ENCODE results near the gene GRB10. TPM values are rescaled to one million over a fixed set of nuclear protein-coding genes. Genes with fewer than 3 reads are reported as not detected.

Gene GRB10
- total RNA-seq, 3 donors from 2014 or later = 56.8 to 71.1 (median 61.2) TPM

- Histone ChIP-seq H3K4me1 (no peaks in the 10 kb centered on the region), H3K27me3 (no peaks in the 10 kb centered on the region), H3K4me3 (no peak overlapping the region), H3K36me3 (no peaks in the 10 kb centered on the region), H3K9me3 (no peaks in the 10 kb centered on the region), H3K27ac (no peak overlapping the region)
- no peak for TF ChIP-seq POLR2A (IDR thresholded peaks at IDR 0.05)
- no peak for TF ChIP-seq CTCF (IDR thresholded peaks at IDR 0.05)
- no peak for TF ChIP-seq POLR2AphosphoS5 (IDR thresholded peaks at IDR 0.05)
- intact Hi-C loops (cut with DNase I; ENCODE audit: low total_unique reads) = no loop called here
- no peak for DNase-seq (ENCODE audit: low spot score in 2 of 2)
Observed at GRCh38 chr7:50591480-50592438, 190.9 kb downstream of the GRB10 start.

- intact Hi-C loops (cut with DNase I; ENCODE audit: low total_unique reads) = no loop called here
- H3K27me3 ChIP-seq = no peaks in the 10 kb centered on the region
- H3K36me3 ChIP-seq = no peaks in the 10 kb centered on the region
- H3K4me1 ChIP-seq = no peaks in the 10 kb centered on the region
- no peak for DNase-seq (ENCODE audit: low spot score in 2 of 2)
- no peak overlapping the region for H3K27ac ChIP-seq
- no peaks in the 10 kb centered on the region for H3K9me3 ChIP-seq
- TF ChIP-seq POLR2AphosphoS5 (IDR thresholded peaks at IDR 0.05) = no peak
- H3K4me3 ChIP-seq = no peak overlapping the region
Observed at GRCh38 chr7:50591098-50591479, 191.6 kb downstream of the GRB10 start.

GRCh38 chr7:50590535-50590934, 192.2 kb downstream of the GRB10 start:
- no peak for DNase-seq (ENCODE audit: low spot score in 2 of 2)
- intact Hi-C loops (cut with DNase I; ENCODE audit: low total_unique reads) = no loop called here
- Histone ChIP-seq H3K4me3 (no peak overlapping the region), H3K9me3 (no peaks in the 10 kb centered on the region), H3K27me3 (no peaks in the 10 kb centered on the region), H3K36me3 (no peaks in the 10 kb centered on the region), H3K4me1 (no peaks in the 10 kb centered on the region), H3K27ac (no peak overlapping the region)
- TF ChIP-seq CTCF (IDR thresholded peaks at IDR 0.05) (no peak), POLR2A (IDR thresholded peaks at IDR 0.05) (no peak), POLR2AphosphoS5 (IDR thresholded peaks at IDR 0.05) (no peak)

GRCh38 chr7:50589364-50589763, 193.3 kb downstream of the GRB10 start:
- Histone ChIP-seq H3K27ac (no peak overlapping the region), H3K4me1 (no peaks in the 10 kb centered on the region), H3K9me3 (no peaks in the 10 kb centered on the region), H3K36me3 (no peaks in the 10 kb centered on the region), H3K27me3 (no peaks in the 10 kb centered on the region), H3K4me3 (no peak overlapping the region)
- intact Hi-C loops (cut with DNase I; ENCODE audit: low total_unique reads) = no loop called here
- DNase-seq (ENCODE audit: low spot score in 2 of 2) = no peak
- TF ChIP-seq POLR2A (IDR thresholded peaks at IDR 0.05) (no peak), CTCF (IDR thresholded peaks at IDR 0.05) (no peak), POLR2AphosphoS5 (IDR thresholded peaks at IDR 0.05) (no peak)

GRCh38 chr7:50588937-50589336, 193.8 kb downstream of the GRB10 start:
- TF ChIP-seq POLR2A (IDR thresholded peaks at IDR 0.05) (no peak), POLR2AphosphoS5 (IDR thresholded peaks at IDR 0.05) (no peak), CTCF (IDR thresholded peaks at IDR 0.05) (no peak)
- Histone ChIP-seq H3K4me1 (no peaks in the 10 kb centered on the region), H3K27me3 (no peaks in the 10 kb centered on the region), H3K27ac (no peak overlapping the region), H3K9me3 (no peaks in the 10 kb centered on the region), H3K36me3 (no peaks in the 10 kb centered on the region), H3K4me3 (no peak overlapping the region)
- intact Hi-C loops (cut with DNase I; ENCODE audit: low total_unique reads) = no loop called here
- no peak for DNase-seq (ENCODE audit: low spot score in 2 of 2)

Measured in breast epithelium (tissue), 4 donors.